IPS DF 4.7 (cell line): Measurements from ENCODE around the gene ACAP2.
"Not testable (repeated sequence)": the region's sequence is repeated elsewhere in the genome, so short reads cannot be mapped to it uniquely, and the experiment has no call there.

ENCODE experiments used
- DNase-seq: peaks from one replicate; pipeline ENCODE4 v3.0.0-alpha.2; 2013; ENCODE audit warnings: low spot score; ENCODE audit errors: extremely low read depth

The ACAP2 gene

GRCh38 chr3:195247086-195247862 is 195.5 kb downstream of the ACAP2 start:
- no peak for DNase-seq

GRCh38 chr3:195246581-195246995 is 196.2 kb downstream of the ACAP2 start:
- DNase-seq = no peak

- no peak for DNase-seq
These were observed 197.3 kb downstream of the ACAP2 start for GRCh38 chr3:195245531-195245951.

- no peak for DNase-seq
These were observed 201.0 kb downstream of the ACAP2 start for GRCh38 chr3:195241592-195242355.

- DNase-seq = no peak
These were observed 201.9 kb downstream of the ACAP2 start for GRCh38 chr3:195240939-195241338.

GRCh38 chr3:195240171-195240701 is 202.6 kb downstream of the ACAP2 start:
- no peak for DNase-seq

- no peak for DNase-seq
These were observed 203.7 kb downstream of the ACAP2 start for GRCh38 chr3:195239121-195239520.

- no peak for DNase-seq
These were observed 204.2 kb downstream of the ACAP2 start for GRCh38 chr3:195238586-195239118.

- no peak for DNase-seq
These were observed 204.7 kb downstream of the ACAP2 start for GRCh38 chr3:195238081-195238571.

- DNase-seq = no peak
These were observed 205.8 kb downstream of the ACAP2 start for GRCh38 chr3:195236801-195237570.

- no peak for DNase-seq
These were observed 206.6 kb downstream of the ACAP2 start for GRCh38 chr3:195236076-195236798.

- DNase-seq = no peak
These were observed 212.6 kb downstream of the ACAP2 start for GRCh38 chr3:195230244-195230643.

GRCh38 chr3:195228886-195229285 is 213.9 kb downstream of the ACAP2 start:
- not testable (repeated sequence) for DNase-seq

GRCh38 chr3:195227871-195228270 is 214.9 kb downstream of the ACAP2 start:
- DNase-seq = no peak

- DNase-seq = no peak
These were observed 215.8 kb downstream of the ACAP2 start for GRCh38 chr3:195226900-195227447.

- no peak for DNase-seq
These were observed 216.4 kb downstream of the ACAP2 start for GRCh38 chr3:195226445-195226844.

GRCh38 chr3:195224980-195225580 is 217.7 kb downstream of the ACAP2 start:
- DNase-seq = no peak
